K562 (cell line): ENCODE measurements around the gene C3AR1. TPM values are rescaled to one million over a fixed set of nuclear protein-coding genes. Genes with fewer than 3 reads are reported as not detected.
A peak's percentile ranks its signal among the peaks of the same experiment; 100 is the strongest.

ENCODE experiments used
- CBFA2T2 ChIP-seq: fragments of 450-650 bp; conservative IDR thresholded peaks from 2 replicates; pipeline ENCODE4 v1.6.1; 2017; ENCODE audit warnings: mild to moderate bottlenecking
- CBFA2T3 ChIP-seq: fragments of 450-650 bp; IDR thresholded peaks from 2 replicates; pipeline ENCODE4 v1.6.1; 2017
- EP300 ChIP-seq: IDR thresholded peaks from 2 replicates; pipeline ENCODE4 v1.6.1; 2012; ENCODE audit warnings: low read length, improper control_type of control experiment
- ETV6 ChIP-seq, 3 experiments: fragments of 150-350 bp in 1 of 3; sonication (generic) in 1 of 3; formaldehyde crosslinking in 1 of 3; IDR thresholded peaks; 2 replicates each; pipeline versions ENCODE4 v1.6.1 to v1.8.0; 2014 to 2022; ENCODE audit warnings: borderline replicate concordance in 2 of 3, low read depth in 2 of 3, antibody characterized with exemption in 1 of 3, low read length in 1 of 3, mild to moderate bottlenecking in 1 of 3, missing genetic modification reagents in 1 of 3
- JUND ChIP-seq, 2 experiments: IDR thresholded peaks; 2 replicates in 1 of 2; 3 replicates in 1 of 2; pipeline ENCODE4 v1.6.1; 2011; ENCODE audit warnings: borderline replicate concordance in 2 of 2, low read depth in 2 of 2, low read length in 2 of 2, improper control_type of control experiment in 1 of 2, missing biosample characterization in 1 of 2, missing genetic modification characterization in 1 of 2, missing genetic modification reagents in 1 of 2
- NCOA2 ChIP-seq, 2 experiments: fragments of 450-650 bp; IDR thresholded peaks; 2 replicates each; pipeline ENCODE4 v1.6.1; 2018; ENCODE audit warnings: mild to moderate bottlenecking in 2 of 2, moderate library complexity in 1 of 2; ENCODE audit not compliant: partially characterized antibody in 2 of 2
- NCOR1 ChIP-seq: fragments of 450-650 bp; IDR thresholded peaks from 2 replicates; pipeline ENCODE4 v1.6.1; 2016; ENCODE audit warnings: mild to moderate bottlenecking, moderate library complexity
- NONO ChIP-seq, 2 experiments: fragments of 200-400 bp in 1 of 2; fragments of 450-650 bp in 1 of 2; formaldehyde crosslinking in 1 of 2; IDR thresholded peaks; 2 replicates each; pipeline ENCODE4 v1.6.1; 2017; ENCODE audit warnings: low read depth in 2 of 2, mild to moderate bottlenecking in 2 of 2, moderate library complexity in 2 of 2, low read length in 1 of 2
- POLR2AphosphoS5 ChIP-seq: IDR thresholded peaks from 2 replicates; pipeline ENCODE4 v1.6.1; 2011; ENCODE audit warnings: mild to moderate bottlenecking, low read depth, low read length, moderate library complexity; ENCODE audit not compliant: control insufficient read depth, insufficient read depth
- PURB ChIP-seq: sonication (generic); formaldehyde crosslinking; IDR thresholded peaks from 2 replicates; pipeline ENCODE4 v1.9.0; 2021; ENCODE audit warnings: low read depth, mild to moderate bottlenecking, missing genetic modification reagents
- PYGO2 ChIP-seq: fragments of 450-650 bp; IDR thresholded peaks from 2 replicates; pipeline ENCODE4 v1.6.1; 2016; ENCODE audit warnings: mild to moderate bottlenecking, missing genetic modification characterization, moderate library complexity, missing compliant biosample characterization
- SMARCA4 ChIP-seq: fragments of 450-650 bp; IDR thresholded peaks from 2 replicates; pipeline ENCODE4 v1.6.1; 2016
- TCF3 ChIP-seq: sonication (generic); formaldehyde crosslinking; IDR thresholded peaks from 2 replicates; pipeline ENCODE4 v1.4.0; 2020; ENCODE audit warnings: mild to moderate bottlenecking, missing genetic modification reagents
- TOE1 ChIP-seq, 2 experiments: fragments of 450-650 bp in 1 of 2; sonication (generic) in 1 of 2; formaldehyde crosslinking in 1 of 2; IDR thresholded peaks; 2 replicates each; pipeline versions ENCODE4 v1.7.1 to v1.8.0; 2016 to 2022; ENCODE audit warnings: borderline replicate concordance in 2 of 2, mild to moderate bottlenecking in 2 of 2, antibody characterized with exemption in 1 of 2, inconsistent platforms in 1 of 2, low read depth in 1 of 2, missing genetic modification reagents in 1 of 2, moderate library complexity in 1 of 2
- ZFP30 ChIP-seq: fragments of 250-450 bp; sonication (Bioruptor Pico); IDR thresholded peaks from 2 replicates; pipeline ENCODE4 v1.8.0; 2022; ENCODE audit warnings: moderate library complexity, mild to moderate bottlenecking, inconsistent platforms, borderline replicate concordance
- ZNF133 ChIP-seq: fragments of 250-450 bp; sonication (Bioruptor Pico); IDR thresholded peaks from 2 replicates; pipeline ENCODE4 v1.4.0; 2020; ENCODE audit warnings: mild to moderate bottlenecking
- polyA plus RNA-seq, 8 experiments: library from polyadenylated mRNA; depleted of rRNA in 4 of 8; stranded (reverse) in 5 of 8; unstranded in 3 of 8; fragments of >200 nt; fragmentation: Nextera tagmentation in 2 of 8; fragmentation: Illumina TruSeq in 1 of 8; extraction: Ambion mirVana in 2 of 8; extraction: Trizol in 1 of 8; gene quantifications; 2 replicates each; pipeline versions ENCODE4 v1.2.1 to v1.2.3, GENCODE V29; 2011 to 2014; ENCODE audit warnings: inconsistent platforms in 1 of 8, missing spikeins in 1 of 8
- total RNA-seq, 7 experiments: library from RNA; depleted of rRNA in 6 of 7; stranded (reverse); fragments of >200 nt in 6 of 7; fragmentation: Illumina TruSeq in 2 of 7; extraction: Trizol in 2 of 7; gene quantifications; 2 replicates each; pipeline versions ENCODE4 v1.2.1 to v1.2.3, GENCODE V29; 2011 to 2021; ENCODE audit warnings: low replicate concordance in 1 of 7

C3AR1 gene
- total and polyA plus RNA-seq, 9 of the 15 experiments (the other 6 are each of a cell fraction or from before 2014, with no cell fraction given), result 2.2 to 12.9 (median 5.3) TPM

DNA sequence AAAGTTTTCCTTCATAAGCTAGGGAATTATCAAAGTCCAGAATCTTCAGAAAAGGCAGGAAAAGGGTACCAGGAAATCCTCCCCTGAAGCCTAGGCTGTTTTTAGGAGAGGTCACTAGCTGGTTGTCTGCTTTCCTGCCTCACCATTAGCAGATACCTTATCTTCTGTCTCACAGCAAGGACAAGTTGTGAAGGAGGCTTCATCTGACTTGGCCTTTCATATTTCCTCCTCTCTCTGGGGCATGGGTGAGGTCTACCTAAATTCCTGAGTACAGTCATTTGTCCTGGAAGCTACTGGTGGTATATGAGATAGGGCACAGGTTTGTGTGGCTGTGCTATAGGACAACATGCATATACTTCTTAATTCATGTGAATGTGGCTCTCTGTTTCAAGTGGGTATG is 31.4 kb downstream of the C3AR1 start (continued):
- no peak for TF ChIP-seq ZNF133 (CRISPR knock-in tag)
- peak; percentile 79 for TF ChIP-seq CBFA2T2
- no peak for TF ChIP-seq TOE1 (IDR thresholded peaks at IDR 0.05; ENCODE audit: borderline replicate concordance)
- no peak for TF ChIP-seq TOE1 (CRISPR knock-in tag; IDR thresholded peaks at IDR 0.05; ENCODE audit: borderline replicate concordance, low read depth)
- peak; percentile 47; the same call in 1 of the 2 replicates for TF ChIP-seq SMARCA4
- TF ChIP-seq EP300, result peak; percentile 50; the same call in 1 of the 2 replicates
- TF ChIP-seq NCOR1, result peak; percentile 81
- no peak for TF ChIP-seq NONO (IDR thresholded peaks at IDR 0.05; ENCODE audit: low read depth in 2 of 2, low read length in 1 of 2)
- TF ChIP-seq JUND (IDR thresholded peaks at IDR 0.05; ENCODE audit: borderline replicate concordance, low read depth, low read length), result peak; percentile 33; the same call in 1 of the 2 replicates
- TF ChIP-seq JUND (tag; IDR thresholded peaks at IDR 0.05; ENCODE audit: borderline replicate concordance, low read depth, low read length), result no peak
- TF ChIP-seq PURB (CRISPR knock-in tag), result no peak
- peak; percentile 66; the same call in 1 of the 2 replicates for TF ChIP-seq POLR2AphosphoS5
- TF ChIP-seq ZFP30 (CRISPR knock-in tag), result no peak
- TF ChIP-seq ETV6 (IDR thresholded peaks at IDR 0.05; ENCODE audit: borderline replicate concordance in 1 of 2, low read depth in 2 of 2, low read length in 1 of 2), result 0 out of 4 replicates have a peak, but pooled peaks of 1 of the 2 experiments have one; percentile 36
- no peak for TF ChIP-seq ETV6 (CRISPR knock-in tag; IDR thresholded peaks at IDR 0.05; ENCODE audit: borderline replicate concordance)
- peak; percentile 73 for TF ChIP-seq TCF3
- peak; percentile 91 for TF ChIP-seq CBFA2T3
- no peak for TF ChIP-seq NCOA2 (IDR thresholded peaks at IDR 0.05; ENCODE audit: partially characterized antibody in 2 of 2)
- no peak for TF ChIP-seq PYGO2
